Stimulated activated CD4-positive, alpha-beta T cell treated with anti-CD3 and anti-CD28 coated beads, Interleukin-1b, Interleukin-23, amount 100 ng/mL, for 4 hours (primary cell): ENCODE data around the gene MYO10.
"Not testable (repeated sequence)": the region's sequence is repeated elsewhere in the genome, so short reads cannot be mapped to it uniquely, and the experiment has no call there.

ENCODE experiments used
- DNase-seq, 2 donors: peaks; one replicate each; pipeline ENCODE4 v3.0.0-alpha.2; 2020; ENCODE audit warnings: low read depth in 2 of 2

The MYO10 gene

DNA sequence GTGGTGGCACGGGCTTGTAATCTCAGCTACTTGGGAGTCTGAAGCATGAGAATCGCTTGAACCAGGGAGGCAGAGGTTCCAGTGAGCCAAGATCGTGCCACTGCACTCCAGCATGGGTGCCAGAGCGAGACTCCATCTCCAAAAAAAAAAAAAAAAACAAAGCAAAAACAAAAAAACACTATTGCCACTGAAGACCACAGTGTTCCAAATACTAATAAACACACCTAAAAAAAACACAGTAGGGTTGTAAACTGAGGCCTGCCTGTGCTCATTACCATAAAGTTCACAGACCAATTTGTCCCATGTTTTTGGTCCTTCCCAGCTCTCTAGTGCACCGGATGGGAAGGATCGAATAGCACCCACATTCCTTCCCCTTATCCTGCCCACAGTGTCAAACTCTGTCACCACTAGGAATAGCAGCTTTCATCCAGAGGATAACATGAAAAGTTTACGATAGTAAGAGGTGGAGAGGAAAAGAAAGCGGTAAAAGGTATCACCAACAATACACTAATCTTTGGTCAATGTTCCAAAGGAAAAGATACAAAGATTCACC lies 49.2 kb downstream of the MYO10 start:
- no peak for DNase-seq

GRCh38 chr5:16886366-16886736 lies 49.7 kb downstream of the MYO10 start:
- DNase-seq, result no peak

DNA sequence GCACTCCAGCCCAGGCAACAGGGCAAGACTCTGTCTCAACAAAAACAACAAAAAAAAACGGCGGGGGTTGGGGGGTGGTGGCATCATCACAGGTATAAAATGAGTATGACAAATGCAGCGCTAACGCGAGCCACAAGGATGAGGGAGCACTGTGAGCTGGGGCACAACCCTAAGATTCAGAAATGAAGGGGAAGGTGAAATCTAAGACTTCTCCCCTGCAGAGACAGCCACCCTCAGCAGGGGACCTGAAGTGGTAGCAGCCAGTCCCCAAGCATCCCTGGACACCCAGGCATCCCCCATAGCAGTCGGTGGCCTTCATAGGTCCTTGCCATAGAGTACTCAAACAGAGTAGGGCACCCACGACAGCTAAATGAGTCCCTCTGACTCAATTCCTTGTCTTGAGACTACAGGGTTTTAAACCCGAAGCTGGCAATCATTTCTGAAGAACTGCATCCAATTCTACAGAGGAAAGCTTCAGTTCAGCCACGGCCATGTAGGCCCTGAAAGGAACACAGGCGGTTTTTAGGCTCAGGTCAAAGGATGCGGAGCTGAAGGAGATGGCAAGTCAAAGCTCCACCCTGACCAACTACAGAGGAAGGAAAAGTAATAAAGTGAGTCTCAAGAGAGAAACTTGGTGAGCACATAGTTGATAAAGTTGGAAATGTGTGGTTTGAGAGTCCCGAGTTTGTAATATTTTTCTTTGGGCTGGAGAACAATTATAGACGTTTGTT lies 50.3 kb downstream of the MYO10 start:
- no peak for DNase-seq

DNA sequence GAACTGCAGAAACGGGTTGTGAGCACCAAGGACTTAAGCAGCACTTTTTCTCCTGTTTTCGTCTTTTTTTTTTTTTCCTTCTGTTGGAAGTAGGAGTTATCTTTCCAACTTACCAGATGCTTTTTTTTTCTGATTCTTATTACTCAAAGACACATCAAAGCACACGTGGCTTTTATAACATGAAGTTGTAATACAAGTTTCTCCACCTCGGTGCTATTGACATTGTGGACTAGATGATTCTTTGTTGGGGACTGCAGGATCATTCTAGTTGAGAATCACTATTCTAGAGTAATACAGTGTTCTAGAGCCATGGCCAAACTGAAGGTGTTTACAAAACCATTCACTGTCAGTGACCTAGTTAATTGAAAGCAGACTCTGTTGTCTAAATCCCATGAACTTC lies 51.5 kb downstream of the MYO10 start:
- DNase-seq, result no peak

DNA sequence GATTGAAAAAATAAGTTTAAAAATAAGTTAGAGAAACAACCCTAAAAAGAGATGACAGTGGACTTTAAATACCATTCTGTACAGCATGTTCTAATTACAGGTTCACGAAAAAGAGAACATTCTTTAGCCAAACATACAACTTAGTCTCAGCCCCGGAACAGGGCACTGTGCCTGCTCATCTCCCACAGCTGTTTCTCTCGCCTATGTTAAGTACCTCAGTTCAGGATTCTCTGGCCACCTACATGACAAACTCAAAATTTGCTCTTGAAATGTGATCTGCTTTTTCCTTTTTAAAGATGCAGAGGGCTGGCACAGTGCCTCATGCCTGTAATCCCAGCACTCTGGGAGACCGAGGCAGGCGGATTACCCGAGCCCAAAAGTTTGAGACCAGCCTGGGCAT lies 52.3 kb downstream of the MYO10 start:
- no peak for DNase-seq

GRCh38 chr5:16883176-16883575 lies 52.9 kb downstream of the MYO10 start:
- no peak for DNase-seq

DNA sequence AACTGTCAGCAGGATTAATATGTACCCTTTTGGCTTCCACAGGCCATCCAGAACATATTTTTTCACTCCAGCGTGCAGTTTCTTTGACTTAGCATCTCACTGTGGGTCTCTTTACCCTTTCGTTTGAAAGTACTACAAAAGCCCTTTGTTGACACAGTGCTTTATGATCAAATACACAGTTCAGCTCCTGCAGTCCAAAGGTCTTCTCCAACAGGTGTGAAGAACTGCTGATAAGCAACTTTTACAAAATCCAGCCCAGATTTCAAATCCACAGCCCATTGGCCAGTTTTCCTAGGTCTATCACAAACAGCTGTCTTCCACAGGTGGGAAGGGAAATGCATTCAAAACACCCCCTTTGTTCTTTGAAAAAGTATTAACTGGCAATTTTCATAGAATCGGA lies 54.8 kb downstream of the MYO10 start:
- no peak for DNase-seq

DNA sequence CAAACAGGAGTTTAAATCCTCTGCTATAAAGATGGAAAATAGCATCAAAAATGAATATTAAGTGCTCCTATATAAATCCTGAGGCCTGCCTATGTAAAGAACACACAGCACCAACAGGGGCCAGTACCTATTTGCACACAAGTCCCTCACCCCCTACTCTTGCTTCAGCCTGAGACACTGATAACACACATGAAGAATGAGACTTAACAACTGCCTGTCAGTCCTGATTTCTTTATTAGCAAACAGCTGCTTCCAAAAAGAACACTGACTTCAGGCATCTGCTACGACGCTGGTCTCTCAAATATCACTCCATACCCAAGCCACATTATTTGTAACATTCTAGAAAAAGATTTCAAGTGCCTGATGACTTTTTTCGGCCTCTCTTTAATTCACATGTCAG lies 55.5 kb downstream of the MYO10 start:
- DNase-seq, result no peak

- no peak for DNase-seq
Measured at GRCh38 chr5:16879650-16880049, 56.4 kb downstream of the MYO10 start.

- DNase-seq, result no peak
Measured at GRCh38 chr5:16879191-16879590, 56.9 kb downstream of the MYO10 start.

GRCh38 chr5:16877267-16877935 lies 58.7 kb downstream of the MYO10 start:
- DNase-seq, result no peak

- DNase-seq, result not testable (repeated sequence)
Measured at GRCh38 chr5:16874424-16874823, 61.7 kb downstream of the MYO10 start.

GRCh38 chr5:16871746-16872339 lies 64.2 kb downstream of the MYO10 start:
- no peak for DNase-seq

GRCh38 chr5:16870878-16871277 lies 65.2 kb downstream of the MYO10 start:
- no peak for DNase-seq

- no peak for DNase-seq
Measured at GRCh38 chr5:16869821-16870796, 66.0 kb downstream of the MYO10 start.

- DNase-seq, result no peak
Measured at GRCh38 chr5:16867577-16867953, 68.5 kb downstream of the MYO10 start.

DNA sequence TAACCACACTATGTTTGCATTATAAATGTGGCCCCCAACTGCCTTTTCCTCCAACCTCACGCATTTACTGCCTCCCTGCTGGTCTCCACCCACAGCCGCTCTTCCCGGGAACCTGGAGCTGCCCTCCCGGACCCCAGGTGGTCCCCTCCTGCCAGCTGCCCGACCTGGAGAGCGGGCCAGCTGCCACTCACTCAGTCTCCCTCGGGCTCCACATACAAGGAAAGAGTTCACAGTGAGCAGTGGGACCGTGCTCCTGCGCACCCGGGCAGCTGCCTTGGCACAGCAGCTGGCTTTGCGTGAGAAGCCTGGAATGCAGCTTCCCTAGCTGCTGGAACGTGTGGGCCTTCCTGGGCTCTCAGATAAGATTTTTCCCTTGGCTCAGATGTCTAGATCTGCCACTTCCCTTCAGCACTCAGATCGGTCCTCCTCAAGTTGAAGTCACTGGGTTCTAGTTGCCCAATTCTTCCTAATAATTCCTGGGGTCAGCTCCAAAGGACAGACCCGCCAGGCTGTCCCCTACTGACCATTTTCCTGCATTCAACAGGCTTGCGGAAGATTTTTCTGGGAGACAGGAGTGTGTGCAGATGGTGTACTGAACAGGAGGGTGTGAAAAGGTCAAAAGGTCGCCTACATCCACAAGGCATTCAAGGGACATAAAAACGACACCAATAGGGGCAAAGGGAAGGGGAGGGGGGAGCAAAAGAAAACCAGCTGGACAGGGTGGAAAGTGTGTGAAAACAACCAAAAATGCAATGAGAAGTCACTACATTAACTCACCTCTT lies 69.1 kb downstream of the MYO10 start:
- DNase-seq, result no peak

- no peak for DNase-seq
Measured at GRCh38 chr5:16866273-16866672, 69.8 kb downstream of the MYO10 start.

DNA sequence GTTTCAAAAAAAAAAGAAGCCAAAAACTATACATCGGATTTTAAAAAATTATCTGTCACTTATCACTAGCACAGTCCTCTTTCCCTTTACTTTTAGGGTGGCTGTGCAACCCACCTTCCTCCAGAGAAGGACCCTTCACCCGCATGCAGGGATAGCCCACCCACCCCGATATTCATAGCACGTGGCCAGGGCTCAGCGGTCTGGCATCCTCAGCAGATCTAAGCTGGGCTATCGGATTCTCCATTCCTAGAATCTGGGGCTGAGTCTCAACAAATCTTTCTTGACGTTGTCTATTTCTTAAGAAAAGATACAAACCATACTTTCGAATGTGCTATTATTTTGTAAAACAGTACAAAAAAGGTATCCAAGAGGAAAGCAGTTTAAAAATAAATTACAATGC lies 70.9 kb downstream of the MYO10 start:
- DNase-seq, result no peak

GRCh38 chr5:16864631-16865131 lies 71.4 kb downstream of the MYO10 start:
- no peak for DNase-seq

DNA sequence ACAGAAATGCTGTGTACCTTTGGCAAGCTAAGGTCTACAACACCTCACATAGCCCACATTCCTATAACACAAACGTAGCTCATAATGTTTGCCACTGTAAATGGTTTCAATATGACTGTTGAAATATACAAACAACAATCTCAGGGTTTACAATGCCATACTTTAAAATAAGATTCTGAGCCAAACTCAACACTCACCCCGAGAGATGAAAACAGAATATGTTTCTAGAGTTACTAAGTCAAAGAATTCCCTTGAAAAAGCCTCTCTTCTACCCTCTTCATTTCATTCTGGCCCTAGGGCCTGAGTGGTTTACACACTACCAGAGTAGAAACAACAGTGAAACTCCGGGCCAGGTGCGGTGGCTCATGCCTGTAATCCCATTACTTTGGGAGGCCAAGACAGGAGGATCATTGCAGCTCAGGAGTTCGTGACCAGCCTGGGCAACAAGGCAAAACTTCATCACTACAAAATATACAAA lies 72.6 kb downstream of the MYO10 start:
- no peak for DNase-seq
